ENCODE measurements around the gene INKA2.

Gene INKA2

GRCh38 chr1:111719135-111719534 is 20.1 kb downstream of the INKA2 start:
- in situ Hi-C loops (cut with HindIII; ENCODE audit: low sequenced_read_pairs), result no loop called here
- H3K4me3 ChIP-seq (ENCODE audit: low read depth, low read length), result no peak overlapping the region
- TF ChIP-seq, protein P1, sequence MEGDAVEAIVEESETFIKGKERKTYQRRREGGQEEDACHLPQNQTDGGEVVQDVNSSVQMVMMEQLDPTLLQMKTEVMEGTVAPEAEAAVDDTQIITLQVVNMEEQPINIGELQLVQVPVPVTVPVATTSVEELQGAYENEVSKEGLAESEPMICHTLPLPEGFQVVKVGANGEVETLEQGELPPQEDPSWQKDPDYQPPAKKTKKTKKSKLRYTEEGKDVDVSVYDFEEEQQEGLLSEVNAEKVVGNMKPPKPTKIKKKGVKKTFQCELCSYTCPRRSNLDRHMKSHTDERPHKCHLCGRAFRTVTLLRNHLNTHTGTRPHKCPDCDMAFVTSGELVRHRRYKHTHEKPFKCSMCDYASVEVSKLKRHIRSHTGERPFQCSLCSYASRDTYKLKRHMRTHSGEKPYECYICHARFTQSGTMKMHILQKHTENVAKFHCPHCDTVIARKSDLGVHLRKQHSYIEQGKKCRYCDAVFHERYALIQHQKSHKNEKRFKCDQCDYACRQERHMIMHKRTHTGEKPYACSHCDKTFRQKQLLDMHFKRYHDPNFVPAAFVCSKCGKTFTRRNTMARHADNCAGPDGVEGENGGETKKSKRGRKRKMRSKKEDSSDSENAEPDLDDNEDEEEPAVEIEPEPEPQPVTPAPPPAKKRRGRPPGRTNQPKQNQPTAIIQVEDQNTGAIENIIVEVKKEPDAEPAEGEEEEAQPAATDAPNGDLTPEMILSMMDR (IDR thresholded peaks at IDR 0.05; ENCODE audit: low read depth, low read length, missing control alignments), result no peak
- DNase-seq (ENCODE audit: low read depth), result no peak

DNA sequence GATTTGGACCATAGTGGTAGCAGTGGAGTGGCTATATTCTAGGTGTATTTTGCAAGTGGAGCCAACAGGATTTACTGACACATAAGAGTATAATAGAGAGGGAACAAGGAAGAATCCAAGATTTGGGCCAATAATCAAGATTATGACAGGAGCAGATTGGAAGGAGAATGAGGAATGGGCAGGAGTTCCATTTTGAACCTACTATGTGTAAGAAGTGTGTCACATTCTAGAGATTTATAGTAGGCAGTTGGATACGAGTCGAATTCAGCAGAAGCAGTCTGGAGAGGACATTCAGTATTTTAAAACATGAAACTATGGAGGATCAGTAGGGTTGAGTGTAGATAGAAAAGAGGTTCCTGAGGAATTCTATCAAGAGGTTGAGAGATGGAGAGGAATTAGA is 21.7 kb downstream of the INKA2 start:
- no peak overlapping the region for H3K4me3 ChIP-seq (ENCODE audit: low read depth, low read length)
- in situ Hi-C loops (cut with HindIII; ENCODE audit: low sequenced_read_pairs), result no loop called here
- TF ChIP-seq, protein P1 (IDR thresholded peaks at IDR 0.05; ENCODE audit: low read depth, low read length, missing control alignments), result no peak
- no peak for DNase-seq (ENCODE audit: low read depth)

DNA sequence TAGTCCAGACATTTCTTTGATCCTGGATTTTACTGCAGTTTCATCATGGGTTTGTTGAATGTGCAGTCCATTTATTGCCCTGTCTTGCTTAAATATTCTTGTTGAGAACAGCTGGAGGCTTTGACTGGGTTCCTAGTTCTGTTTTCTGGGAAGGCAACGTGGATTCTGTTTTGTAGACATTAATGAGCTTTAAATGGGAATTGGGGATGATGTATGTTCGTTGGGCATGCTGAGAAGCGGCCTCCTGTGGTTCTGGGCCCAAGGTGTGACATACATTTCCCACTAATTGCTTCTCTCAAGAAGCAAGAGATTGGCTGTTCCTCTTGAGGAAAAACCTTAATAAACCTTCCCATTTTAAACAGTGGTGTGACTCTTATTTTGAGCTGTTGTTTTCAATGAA is 22.9 kb downstream of the INKA2 start:
- TF ChIP-seq, protein P1 (IDR thresholded peaks at IDR 0.05; ENCODE audit: low read depth, low read length, missing control alignments), result no peak
- DNase-seq (ENCODE audit: low read depth), result no peak
- H3K4me3 ChIP-seq (ENCODE audit: low read depth, low read length), result no peak overlapping the region
- in situ Hi-C loops (cut with HindIII; ENCODE audit: low sequenced_read_pairs), result no loop called here

- TF ChIP-seq, protein P1 (IDR thresholded peaks at IDR 0.05; ENCODE audit: low read depth, low read length, missing control alignments), result no peak
- in situ Hi-C loops (cut with HindIII; ENCODE audit: low sequenced_read_pairs), result no loop called here
- no peak overlapping the region for H3K4me3 ChIP-seq (ENCODE audit: low read depth, low read length)
- DNase-seq (ENCODE audit: low read depth), result no peak
These were observed 29.2 kb downstream of the INKA2 start for GRCh38 chr1:111709986-111710385.

DNA sequence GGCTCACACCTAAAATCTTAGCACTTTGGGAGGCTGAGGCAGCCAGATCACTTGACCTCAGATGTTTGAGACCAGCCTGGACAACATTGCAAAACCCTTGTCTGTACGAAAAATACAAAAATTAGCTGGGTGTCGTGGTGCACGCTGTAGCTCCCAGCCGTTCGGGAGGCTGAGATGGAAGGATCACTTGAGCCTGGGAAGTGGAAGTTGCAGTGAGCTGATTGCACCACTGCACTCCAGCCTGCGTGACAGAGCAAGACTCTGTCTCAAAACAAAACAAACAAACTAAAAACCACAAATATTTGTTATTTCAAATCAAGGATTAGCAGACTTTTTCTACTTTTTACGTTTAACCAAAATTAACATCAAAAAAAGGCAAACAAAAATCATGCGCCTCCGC is 31.3 kb downstream of the INKA2 start:
- TF ChIP-seq, protein P1 (IDR thresholded peaks at IDR 0.05; ENCODE audit: low read depth, low read length, missing control alignments), result no peak
- in situ Hi-C loops (cut with HindIII; ENCODE audit: low sequenced_read_pairs), result no loop called here
- DNase-seq (ENCODE audit: low read depth), result no peak
- H3K4me3 ChIP-seq (ENCODE audit: low read depth, low read length), result no peak overlapping the region

- TF ChIP-seq, protein P1 (IDR thresholded peaks at IDR 0.05; ENCODE audit: low read depth, low read length, missing control alignments), result no peak
- in situ Hi-C loops (cut with HindIII; ENCODE audit: low sequenced_read_pairs), result no loop called here
- no peak for DNase-seq (ENCODE audit: low read depth)
- H3K4me3 ChIP-seq (ENCODE audit: low read depth, low read length), result no peak overlapping the region
These were observed 32.3 kb downstream of the INKA2 start for GRCh38 chr1:111706921-111707320.

DNA sequence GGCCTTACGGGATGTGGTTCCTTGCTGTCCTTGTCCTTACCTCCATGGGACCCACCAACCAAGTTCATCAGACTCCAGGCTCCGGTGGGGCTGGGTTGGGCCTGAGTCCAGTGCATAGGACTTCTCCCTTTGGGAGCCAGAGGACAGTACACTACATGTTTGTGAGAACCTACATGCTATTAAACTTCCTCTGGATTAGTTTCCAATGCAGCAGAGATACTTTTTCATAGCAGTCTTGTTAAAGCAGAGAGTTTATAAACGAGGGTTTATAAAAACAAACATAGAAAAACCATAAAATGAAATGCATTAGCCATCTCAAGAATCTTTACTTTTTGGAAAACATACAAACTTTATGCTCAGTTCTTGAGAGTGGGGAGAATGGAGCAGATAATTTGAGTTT is 33.4 kb downstream of the INKA2 start:
- DNase-seq (ENCODE audit: low read depth), result no peak
- in situ Hi-C loops (cut with HindIII; ENCODE audit: low sequenced_read_pairs), result no loop called here
- no peak overlapping the region for H3K4me3 ChIP-seq (ENCODE audit: low read depth, low read length)
- TF ChIP-seq, protein P1 (IDR thresholded peaks at IDR 0.05; ENCODE audit: low read depth, low read length, missing control alignments), result no peak
